ENCODE results near the gene SOWAHC. TPM values are rescaled to one million over a fixed set of nuclear protein-coding genes. Genes with fewer than 3 reads are reported as not detected.
A peak's percentile ranks its signal among the peaks of the same experiment; 100 is the strongest.

The SOWAHC gene
- total and polyA plus RNA-seq, 2 of the 13 experiments (the other 11 are each of a cell fraction or from before 2014, with no cell fraction given): 21.2 to 22.5 TPM

- TF ChIP-seq NR2F6 (IDR thresholded peaks at IDR 0.05): peak; percentile 93
- TF ChIP-seq NR2F6 (CRISPR knock-in tag; IDR thresholded peaks at IDR 0.05): peak; percentile 88
- TF ChIP-seq NONO (IDR thresholded peaks at IDR 0.05): no peak
- TF ChIP-seq NONO (CRISPR knock-in tag; conservative IDR thresholded peaks at IDR 0.05): peak; percentile 97
- TF ChIP-seq PLRG1 (conservative IDR thresholded peaks at IDR 0.05): no peak
- no peak for TF ChIP-seq ZNF260 (CRISPR knock-in tag; IDR thresholded peaks at IDR 0.05; ENCODE audit: borderline replicate concordance, low read depth)
- no peak for TF ChIP-seq PCBP2 (optimal IDR thresholded peaks at IDR 0.05; ENCODE audit: low read depth, low read length, poor library complexity, severe bottlenecking)
- 0 out of 2 replicates have a peak, but pooled peaks have one; percentile 31 for TF ChIP-seq DMTF1 (CRISPR knock-in tag; IDR thresholded peaks at IDR 0.05)
- TF ChIP-seq NAIF1 (CRISPR knock-in tag; IDR thresholded peaks at IDR 0.05; ENCODE audit: borderline replicate concordance): peak; percentile 80
- TF ChIP-seq FOXJ3 (CRISPR knock-in tag; IDR thresholded peaks at IDR 0.05; ENCODE audit: borderline replicate concordance): peak; percentile 100
- TF ChIP-seq ARNT (IDR thresholded peaks at IDR 0.05): no peak
- no peak for TF ChIP-seq SUZ12 (IDR thresholded peaks at IDR 0.05; ENCODE audit: low read depth, low read length)
- TF ChIP-seq ZBTB7A (CRISPR knock-in tag; IDR thresholded peaks at IDR 0.05): peak; percentile 86
- peak; percentile 100 for TF ChIP-seq AHDC1 (CRISPR knock-in tag; IDR thresholded peaks at IDR 0.05; ENCODE audit: borderline replicate concordance)
- TF ChIP-seq THRA (CRISPR knock-in tag; IDR thresholded peaks at IDR 0.05; ENCODE audit: borderline replicate concordance): peak; percentile 88
- TF ChIP-seq ZMAT5 (CRISPR knock-in tag; IDR thresholded peaks at IDR 0.05; ENCODE audit: borderline replicate concordance, low read depth): no peak
- peak; percentile 61; the same call in 1 of the 2 replicates for TF ChIP-seq THAP9 (CRISPR knock-in tag; IDR thresholded peaks at IDR 0.05; ENCODE audit: borderline replicate concordance)
Measured at GRCh38 chr2:109644571-109645275, 30.6 kb downstream of the SOWAHC start (continued).
